HepG2 (cell line): ENCODE results near the gene PRKRIP1. TPM values are rescaled to one million over a fixed set of nuclear protein-coding genes. Genes with fewer than 3 reads are reported as not detected.

Experiments used
- CHD4 ChIP-seq: fragments of 200-600 bp; sonication (generic); IDR thresholded peaks from 2 replicates; pipeline ENCODE4 v1.7.0; 2017; ENCODE audit warnings: mild to moderate bottlenecking, low read length, borderline replicate concordance
- GABPA ChIP-seq, 2 experiments: IDR thresholded peaks; 2 replicates each; pipeline ENCODE4 v1.6.1; 2011 to 2016; ENCODE audit warnings: low read depth in 2 of 2, low read length in 1 of 2, missing biosample characterization in 1 of 2, missing genetic modification characterization in 1 of 2
- HOXA3 ChIP-seq: sonication (generic); formaldehyde crosslinking; IDR thresholded peaks from 2 replicates; pipeline ENCODE4 v1.5.0; 2020; ENCODE audit warnings: missing genetic modification reagents
- NFIB ChIP-seq: sonication (generic); formaldehyde crosslinking; IDR thresholded peaks from 2 replicates; pipeline ENCODE4 v1.9.0; 2021; ENCODE audit warnings: missing genetic modification reagents, mild to moderate bottlenecking, borderline replicate concordance
- NFRKB ChIP-seq: fragments of 450-650 bp; IDR thresholded peaks from 2 replicates; pipeline ENCODE4 v1.6.1; 2017
- NR2C2 ChIP-seq: sonication (generic); formaldehyde crosslinking; IDR thresholded peaks from 2 replicates; pipeline ENCODE4 v1.4.0; 2020; ENCODE audit warnings: missing genetic modification reagents, mild to moderate bottlenecking, moderate library complexity, borderline replicate concordance
- REL ChIP-seq: sonication (generic); formaldehyde crosslinking; conservative IDR thresholded peaks from 2 replicates; pipeline ENCODE4 v1.8.0; 2022; ENCODE audit warnings: mild to moderate bottlenecking, missing genetic modification reagents, moderate library complexity
- SRSF4 ChIP-seq: fragments of 200-400 bp; formaldehyde crosslinking; IDR thresholded peaks from one replicate; pipeline ENCODE4 v1.6.1; 2018; ENCODE audit warnings: mild to moderate bottlenecking, low read depth, low read length, moderate library complexity; ENCODE audit not compliant: poor library complexity, severe bottlenecking
- ZNF543 ChIP-seq: sonication (generic); formaldehyde crosslinking; IDR thresholded peaks from 2 replicates; pipeline ENCODE4 v1.4.0; 2020; ENCODE audit warnings: mild to moderate bottlenecking, missing genetic modification reagents
- ZNF557 ChIP-seq: sonication (generic); formaldehyde crosslinking; IDR thresholded peaks from 2 replicates; pipeline ENCODE4 v1.4.0; 2020; ENCODE audit warnings: missing genetic modification reagents
- ZNF570 ChIP-seq: sonication (generic); formaldehyde crosslinking; IDR thresholded peaks from 2 replicates; pipeline ENCODE4 v1.4.0; 2020; ENCODE audit warnings: mild to moderate bottlenecking, missing genetic modification reagents, borderline replicate concordance
- ZNF574 ChIP-seq: sonication (generic); formaldehyde crosslinking; IDR thresholded peaks from 2 replicates; pipeline ENCODE4 v1.4.0; 2020; ENCODE audit warnings: missing genetic modification reagents
- ZNF607 ChIP-seq: sonication (generic); formaldehyde crosslinking; IDR thresholded peaks from 2 replicates; pipeline ENCODE4 v1.5.1; 2020; ENCODE audit warnings: missing genetic modification reagents, mild to moderate bottlenecking, borderline replicate concordance
- ZSCAN29 ChIP-seq: sonication (generic); formaldehyde crosslinking; conservative IDR thresholded peaks from 2 replicates; pipeline ENCODE4 v1.4.0; 2020; ENCODE audit warnings: mild to moderate bottlenecking, missing genetic modification reagents
- polyA plus RNA-seq, 8 experiments: library from polyadenylated mRNA; depleted of rRNA in 3 of 8; stranded (reverse) in 7 of 8; unstranded in 1 of 8; fragments of >200 nt; fragmentation: Illumina TruSeq in 4 of 8; extraction: Trizol in 4 of 8; gene quantifications; 2 replicates each; pipeline versions ENCODE4 v1.2.1 to v1.2.3, GENCODE V29; 2011 to 2016; ENCODE audit warnings: low read depth in 4 of 8, missing spikeins in 1 of 8, mixed read lengths in 1 of 8; ENCODE audit not compliant: insufficient read depth in 1 of 8
- total RNA-seq, 5 experiments: library from RNA; depleted of rRNA; stranded (reverse); fragments of >200 nt; fragmentation: Illumina TruSeq; extraction: Trizol; gene quantifications; 2 replicates each; pipeline ENCODE4 v1.2.3, GENCODE V29; 2016; ENCODE audit warnings: low read depth in 1 of 5

PRKRIP1 gene
- total and polyA plus RNA-seq, 2 of the 13 experiments (the other 11 are each of a cell fraction or from before 2014, with no cell fraction given), result 13.2 to 16.8 TPM

GRCh38 chr7:102396710-102397019 is 502 bp downstream of the PRKRIP1 start (continued):
- no peak for TF ChIP-seq ZNF543 (CRISPR knock-in tag)
- 0 out of 2 replicates have a peak, but pooled peaks have one; percentile 3 for TF ChIP-seq NR2C2 (CRISPR knock-in tag)
- no peak for TF ChIP-seq ZNF574 (CRISPR knock-in tag)
- TF ChIP-seq SRSF4, result no peak
- TF ChIP-seq GABPA (IDR thresholded peaks at IDR 0.05; ENCODE audit: low read depth, low read length), result no peak
- no peak for TF ChIP-seq GABPA (CRISPR knock-in tag; IDR thresholded peaks at IDR 0.05; ENCODE audit: low read depth)
- TF ChIP-seq ZNF570 (CRISPR knock-in tag), result 0 out of 2 replicates have a peak, but pooled peaks have one; percentile 14
- TF ChIP-seq ZNF557 (CRISPR knock-in tag), result no peak
- no peak for TF ChIP-seq NFIB (CRISPR knock-in tag)
- no peak for TF ChIP-seq ZNF607 (CRISPR knock-in tag)
- 0 out of 2 replicates have a peak, but pooled peaks have one; percentile 12 for TF ChIP-seq ZSCAN29 (CRISPR knock-in tag)
- no peak for TF ChIP-seq REL (CRISPR knock-in tag)
- TF ChIP-seq CHD4, result no peak
- no peak for TF ChIP-seq NFRKB
- no peak for TF ChIP-seq HOXA3 (CRISPR knock-in tag)
